ENCODE data around the gene PIM3. TPM values are rescaled to one million over a fixed set of nuclear protein-coding genes. Genes with fewer than 3 reads are reported as not detected.
A peak's percentile ranks its signal among the peaks of the same experiment; 100 is the strongest.

Gene PIM3
- total RNA-seq, 4 donors from 2014 or later, result 66.2 to 142 (median 105) TPM

DNA sequence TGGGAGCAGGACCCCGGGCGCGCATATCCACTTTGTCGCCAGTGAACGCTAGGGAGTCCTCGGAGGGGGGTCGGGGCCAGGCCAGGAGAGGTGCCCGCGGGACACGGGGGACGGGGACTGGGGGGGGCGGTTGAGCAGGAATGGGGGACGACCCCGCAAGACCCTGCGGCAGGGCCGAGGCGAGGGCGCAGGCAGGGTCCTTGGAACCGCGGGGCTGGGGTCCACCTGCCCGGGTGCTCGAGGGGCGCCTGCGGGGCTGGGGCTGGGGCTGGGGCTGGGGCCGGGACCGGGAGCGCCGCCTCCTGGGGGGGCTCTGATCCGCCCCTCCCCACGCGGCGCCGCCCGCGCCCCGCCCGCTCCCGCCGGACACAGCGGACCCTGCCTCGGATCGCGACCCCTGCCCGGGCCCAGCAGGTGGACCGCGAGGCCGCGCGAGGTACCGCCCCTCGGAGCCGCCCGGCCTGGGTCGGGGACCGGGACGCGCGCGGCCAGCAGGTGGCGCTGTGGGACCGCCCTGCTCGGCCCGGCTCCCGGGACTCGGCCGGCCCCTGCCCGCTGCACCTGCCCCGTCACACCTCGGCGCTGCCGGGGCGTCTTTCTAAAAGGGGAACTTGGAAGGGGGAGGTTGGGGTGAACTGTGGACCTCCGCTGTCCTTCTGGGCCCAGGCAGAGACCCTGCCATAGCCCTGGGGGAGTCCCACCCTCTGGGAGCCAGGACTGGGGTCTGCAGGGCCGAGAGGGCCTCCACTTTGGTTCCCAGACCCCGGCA is 31.2 kb upstream of the PIM3 start:
- peak overlapping the region in 2 of 4 donors; percentile 3 to 95 for H3K27ac ChIP-seq
- DNase-seq, result peak; percentile 82 to 88 (median 85)
- no peaks in the 10 kb centered on the region for H3K27me3 ChIP-seq
- no peaks in the 10 kb centered on the region for H3K9me3 ChIP-seq
- peaks cover 0 to 7% (median 0%) of the 10 kb centered on the region in 3 donors for H3K36me3 ChIP-seq
- H3K4me1 ChIP-seq, result peaks cover 2 to 51% (median 36%) of the 10 kb centered on the region in 4 donors
- TF ChIP-seq, protein P1, sequence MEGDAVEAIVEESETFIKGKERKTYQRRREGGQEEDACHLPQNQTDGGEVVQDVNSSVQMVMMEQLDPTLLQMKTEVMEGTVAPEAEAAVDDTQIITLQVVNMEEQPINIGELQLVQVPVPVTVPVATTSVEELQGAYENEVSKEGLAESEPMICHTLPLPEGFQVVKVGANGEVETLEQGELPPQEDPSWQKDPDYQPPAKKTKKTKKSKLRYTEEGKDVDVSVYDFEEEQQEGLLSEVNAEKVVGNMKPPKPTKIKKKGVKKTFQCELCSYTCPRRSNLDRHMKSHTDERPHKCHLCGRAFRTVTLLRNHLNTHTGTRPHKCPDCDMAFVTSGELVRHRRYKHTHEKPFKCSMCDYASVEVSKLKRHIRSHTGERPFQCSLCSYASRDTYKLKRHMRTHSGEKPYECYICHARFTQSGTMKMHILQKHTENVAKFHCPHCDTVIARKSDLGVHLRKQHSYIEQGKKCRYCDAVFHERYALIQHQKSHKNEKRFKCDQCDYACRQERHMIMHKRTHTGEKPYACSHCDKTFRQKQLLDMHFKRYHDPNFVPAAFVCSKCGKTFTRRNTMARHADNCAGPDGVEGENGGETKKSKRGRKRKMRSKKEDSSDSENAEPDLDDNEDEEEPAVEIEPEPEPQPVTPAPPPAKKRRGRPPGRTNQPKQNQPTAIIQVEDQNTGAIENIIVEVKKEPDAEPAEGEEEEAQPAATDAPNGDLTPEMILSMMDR (IDR thresholded peaks at IDR 0.05), result peak; percentile 86 to 99 (median 98)
- no peak for TF ChIP-seq POLR2A (IDR thresholded peaks at IDR 0.05)
- H3K4me3 ChIP-seq, result peak overlapping the region in 3 of 4 donors; percentile 22 to 46 (median 45)

DNA sequence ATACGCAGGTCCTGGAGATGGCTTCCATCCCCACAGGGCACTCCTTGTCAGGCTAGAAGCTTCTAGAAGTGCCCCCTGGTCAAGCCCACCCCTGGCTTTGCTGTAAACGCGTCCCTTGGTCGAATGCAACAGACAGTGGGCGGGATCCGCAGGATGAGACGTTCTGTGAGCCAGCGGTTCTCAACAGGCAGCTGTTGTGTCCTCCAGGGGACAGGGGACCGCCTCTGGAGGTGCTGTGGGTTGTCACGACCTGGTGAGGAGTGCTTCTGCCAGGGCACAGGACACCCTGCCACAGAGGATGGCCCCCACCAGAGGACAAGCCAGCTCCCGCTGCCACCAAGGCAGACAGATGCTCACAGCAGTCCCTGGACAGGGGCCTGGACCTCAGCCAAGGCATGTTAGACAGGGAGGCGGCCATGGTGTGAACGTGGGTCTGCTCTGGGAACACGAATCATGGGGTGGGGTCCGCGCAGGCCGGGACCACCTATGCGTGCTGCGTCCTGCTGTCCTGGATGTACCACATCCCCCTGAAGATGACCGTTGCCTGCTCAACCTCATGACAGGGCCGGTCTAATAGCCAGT is 30.5 kb upstream of the PIM3 start:
- peak in 1 of 3 donors; percentile 37 for DNase-seq
- H3K27ac ChIP-seq, result peak overlapping the region in 3 of 4 donors; percentile 3 to 95 (median 74)
- peaks cover 9 to 57% (median 43%) of the 10 kb centered on the region in 4 donors for H3K4me1 ChIP-seq
- TF ChIP-seq, protein P1 (IDR thresholded peaks at IDR 0.05), result no peak
- TF ChIP-seq POLR2A (IDR thresholded peaks at IDR 0.05), result no peak
- H3K27me3 ChIP-seq, result no peaks in the 10 kb centered on the region
- no peaks in the 10 kb centered on the region for H3K9me3 ChIP-seq
- H3K36me3 ChIP-seq, result peaks cover 0 to 7% (median 0%) of the 10 kb centered on the region in 3 donors
- peak overlapping the region in 1 of 4 donors; percentile 46 for H3K4me3 ChIP-seq

DNA sequence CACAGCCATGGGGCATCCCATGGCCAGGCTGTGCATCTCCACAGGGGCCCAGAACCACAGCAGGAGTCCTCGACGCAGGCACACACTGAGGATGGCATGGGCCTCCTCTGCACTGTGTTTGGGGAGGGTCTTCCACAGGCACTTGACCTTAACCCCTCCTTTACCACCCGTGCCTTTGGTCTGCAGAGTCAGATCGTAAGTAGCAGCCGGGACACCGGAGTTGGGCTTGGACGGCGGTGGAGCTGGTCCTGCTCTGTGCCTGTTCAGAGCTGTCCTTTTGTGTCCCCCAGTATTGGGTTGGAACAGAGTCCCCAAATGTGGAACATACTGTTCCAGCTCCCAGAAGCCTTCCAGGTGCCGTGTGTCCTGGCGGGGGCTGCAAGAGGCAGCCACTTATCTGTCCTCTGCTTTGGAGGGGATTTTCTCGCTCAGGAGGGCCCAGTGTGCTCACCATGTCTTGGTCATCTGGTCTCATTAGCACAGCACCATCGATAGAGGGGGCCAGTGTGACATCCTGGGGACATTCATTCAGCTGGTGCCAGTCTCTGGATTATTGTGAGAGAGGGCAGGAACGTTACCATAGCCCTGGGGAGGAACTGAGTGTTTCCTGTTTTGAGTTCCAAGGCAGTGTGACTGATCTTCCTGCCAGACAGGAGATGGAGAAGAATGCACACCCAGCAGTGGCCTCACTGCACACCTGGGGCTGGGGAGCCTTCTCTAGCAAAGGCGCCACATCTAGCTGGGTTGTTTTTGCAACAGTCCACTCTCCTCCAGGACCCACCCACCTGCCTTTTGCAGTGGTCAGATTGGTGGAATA is 29.8 kb upstream of the PIM3 start:
- Histone ChIP-seq H3K36me3 (peaks cover 0 to under 1% (median 0%) of the 10 kb centered on the region in 3 donors), H3K4me3 (no peak overlapping the region), H3K9me3 (no peaks in the 10 kb centered on the region), H3K4me1 (peaks cover 9 to 55% (median 44%) of the 10 kb centered on the region in 4 donors), H3K27me3 (no peaks in the 10 kb centered on the region), H3K27ac (peak overlapping the region in 3 of 4 donors; percentile 38 to 95 (median 74))
- DNase-seq, result peak; percentile 73 to 93 (median 87)
- TF ChIP-seq, protein P1 (IDR thresholded peaks at IDR 0.05), result peak; percentile 40 to 84 (median 64)
- peak in 1 of 2 donors; percentile 42 for TF ChIP-seq POLR2A (IDR thresholded peaks at IDR 0.05)

DNA sequence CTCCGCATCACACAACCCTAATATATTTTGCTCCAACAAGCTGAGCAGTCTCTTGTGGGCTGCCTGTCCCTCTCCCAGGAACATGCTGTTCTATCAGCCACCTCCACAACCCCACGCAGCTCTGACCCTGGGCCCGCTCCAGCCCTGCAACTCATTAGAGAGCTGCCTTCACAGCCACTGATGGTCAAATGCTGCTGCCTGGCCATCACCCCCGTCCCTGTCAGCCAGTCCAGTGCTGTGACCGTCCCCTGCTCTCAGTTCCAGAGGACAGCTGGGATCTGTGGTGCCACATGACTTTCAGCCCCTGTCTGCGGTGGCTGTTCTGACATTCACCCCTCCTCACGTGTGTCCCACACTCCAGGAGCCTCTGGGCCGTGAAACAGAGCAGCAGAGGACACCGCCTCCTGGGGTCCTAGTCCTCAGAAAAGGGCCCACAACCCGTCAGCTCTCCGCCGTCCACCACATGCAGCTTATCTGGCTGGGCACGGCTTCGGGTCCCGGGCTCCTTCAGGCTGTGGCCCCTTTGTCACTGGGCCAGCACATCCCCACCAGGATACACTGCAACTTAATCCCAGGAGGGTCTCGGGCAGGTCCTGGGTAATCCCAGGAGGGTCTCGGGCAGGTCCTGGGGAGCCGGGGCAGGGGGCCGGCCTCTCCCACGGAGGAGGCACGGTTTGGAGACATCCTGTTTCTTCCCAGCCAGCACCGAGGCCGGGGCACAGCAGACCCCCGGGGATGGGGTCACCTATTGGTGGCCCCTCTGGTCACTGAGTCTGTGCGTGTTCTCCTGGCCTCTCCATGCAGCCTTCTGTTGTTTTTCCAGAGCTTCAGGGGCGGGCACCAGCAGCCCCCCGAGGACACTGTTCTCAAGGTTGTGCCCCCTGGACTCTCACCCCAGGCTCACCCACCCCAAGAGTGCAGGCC is 27.1 kb upstream of the PIM3 start:
- H3K4me3 ChIP-seq, result no peak overlapping the region

More for the DNA sequence above, 27.1 kb upstream of the PIM3 start:
- TF ChIP-seq POLR2A (IDR thresholded peaks at IDR 0.05), result peak in 1 of 2 donors; percentile 28
- TF ChIP-seq, protein P1 (IDR thresholded peaks at IDR 0.05), result no peak
- peak overlapping the region; percentile 89 to 95 (median 90) for H3K27ac ChIP-seq
- peaks cover 9 to 75% (median 50%) of the 10 kb centered on the region in 4 donors for H3K4me1 ChIP-seq
- no peaks in the 10 kb centered on the region for H3K36me3 ChIP-seq
- H3K27me3 ChIP-seq, result no peaks in the 10 kb centered on the region
- H3K9me3 ChIP-seq, result no peaks in the 10 kb centered on the region
- peak in 1 of 3 donors; percentile 76 for DNase-seq

Measured in Peyer's patch (tissue), 4 donors.